Spleen (tissue), 7 donors: ENCODE results near the gene CASKIN2.

Source experiments
- POLR2A ChIP-seq, 3 donors: fragments of 450-650 bp; IDR thresholded peaks; one replicate each; pipeline ENCODE4 v1.5.1; 2017; ENCODE audit warnings: antibody characterized with exemption in 3 of 3, mild to moderate bottlenecking in 1 of 3
- POLR2AphosphoS5 ChIP-seq, 3 donors: sonication (generic); formaldehyde crosslinking; IDR thresholded peaks; one replicate each; pipeline ENCODE4 v1.5.1; 2017; ENCODE audit warnings: antibody characterized with exemption in 3 of 3
- TF ChIP-seq, protein P1 (sequence below), 11 experiments: fragments of 200-600 bp in 7 of 11; fragments of 450-650 bp in 4 of 11; sonication (generic) in 4 of 11; IDR thresholded peaks in 8 of 11; conservative IDR thresholded peaks in 3 of 11; 1 replicate in 7 of 11; 2 replicates in 4 of 11; pipeline versions ENCODE4 v1.4.0 to v1.8.0; 2016 to 2021; ENCODE audit warnings: antibody characterized with exemption in 11 of 11, inconsistent platforms in 4 of 11, mild to moderate bottlenecking in 1 of 11
- donor health status: DM: no; HTN: no; CAD: no; lungs with moderate emphysema.
- donor health status: DM: no; HTN: no; CAD: no.
- donor health status: DM: no; HTN: no; CAD: no.

DNA sequence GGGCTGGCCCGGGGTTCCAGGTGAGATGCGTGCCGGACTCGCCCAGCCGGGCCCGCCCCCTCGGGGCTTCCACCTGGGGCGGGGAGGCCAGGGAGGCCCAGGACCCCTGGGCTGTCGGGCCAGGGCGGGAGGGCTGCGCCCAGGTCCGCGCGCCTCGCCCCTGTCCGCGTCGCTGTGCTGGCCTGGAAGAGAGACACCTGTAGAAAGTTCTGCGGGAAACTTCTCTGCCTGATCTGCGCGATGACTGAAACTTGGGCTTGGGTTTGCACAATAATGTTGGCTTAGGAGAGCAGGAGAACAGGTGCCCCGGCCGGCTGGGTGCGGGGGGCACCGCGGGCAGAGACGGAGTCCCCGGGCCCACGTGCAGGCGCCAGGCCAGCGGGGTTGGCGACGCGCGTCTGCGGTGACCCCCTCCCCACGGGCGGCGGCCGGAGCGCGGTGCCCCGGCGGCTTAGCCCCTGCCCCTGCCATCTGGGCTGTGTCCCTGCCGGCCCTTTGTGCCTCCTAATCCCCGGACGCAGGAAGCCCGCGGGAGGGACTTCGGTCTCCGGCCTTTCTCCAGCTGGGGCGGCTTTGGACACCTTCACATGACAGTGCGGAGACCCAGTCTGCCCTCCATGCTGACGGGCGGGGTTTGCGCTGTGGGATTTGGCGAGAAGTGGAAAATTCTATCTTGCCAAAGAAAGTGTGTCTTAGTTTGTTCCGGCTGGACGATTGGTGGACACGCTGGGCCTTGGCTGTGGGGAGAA, 10.6 kb upstream of the CASKIN2 start:
- TF ChIP-seq POLR2A (IDR thresholded peaks at IDR 0.05) = no peak
- TF ChIP-seq POLR2AphosphoS5 (IDR thresholded peaks at IDR 0.05) = no peak
- TF ChIP-seq, protein P1, sequence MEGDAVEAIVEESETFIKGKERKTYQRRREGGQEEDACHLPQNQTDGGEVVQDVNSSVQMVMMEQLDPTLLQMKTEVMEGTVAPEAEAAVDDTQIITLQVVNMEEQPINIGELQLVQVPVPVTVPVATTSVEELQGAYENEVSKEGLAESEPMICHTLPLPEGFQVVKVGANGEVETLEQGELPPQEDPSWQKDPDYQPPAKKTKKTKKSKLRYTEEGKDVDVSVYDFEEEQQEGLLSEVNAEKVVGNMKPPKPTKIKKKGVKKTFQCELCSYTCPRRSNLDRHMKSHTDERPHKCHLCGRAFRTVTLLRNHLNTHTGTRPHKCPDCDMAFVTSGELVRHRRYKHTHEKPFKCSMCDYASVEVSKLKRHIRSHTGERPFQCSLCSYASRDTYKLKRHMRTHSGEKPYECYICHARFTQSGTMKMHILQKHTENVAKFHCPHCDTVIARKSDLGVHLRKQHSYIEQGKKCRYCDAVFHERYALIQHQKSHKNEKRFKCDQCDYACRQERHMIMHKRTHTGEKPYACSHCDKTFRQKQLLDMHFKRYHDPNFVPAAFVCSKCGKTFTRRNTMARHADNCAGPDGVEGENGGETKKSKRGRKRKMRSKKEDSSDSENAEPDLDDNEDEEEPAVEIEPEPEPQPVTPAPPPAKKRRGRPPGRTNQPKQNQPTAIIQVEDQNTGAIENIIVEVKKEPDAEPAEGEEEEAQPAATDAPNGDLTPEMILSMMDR (IDR thresholded peaks at IDR 0.05 in 8 of 11, conservative IDR thresholded peaks at IDR 0.05 in 3 of 11) = no peak
